Adipocyte (in vitro differentiated cells): ENCODE measurements around the gene GOLGA6A.
"Not testable (repeated sequence)": the region's sequence is repeated elsewhere in the genome, so short reads cannot be mapped to it uniquely, and the experiment has no call there.

ENCODE experiments used
- DNase-seq: peaks from one replicate; pipeline ENCODE4 v3.0.0-alpha.2; 2015; ENCODE audit warnings: low read depth
- H3K27me3 ChIP-seq: replicated peaks from 2 replicates; pipeline ENCODE4 v1.7.0; 2013; ENCODE audit warnings: mild to moderate bottlenecking, low read length, moderate library complexity; ENCODE audit not compliant: control insufficient read depth, insufficient read depth
- H3K36me3 ChIP-seq: 2 replicates; pipeline ENCODE4 v1.7.0; 2013; ENCODE audit warnings: low read length, mild to moderate bottlenecking, moderate library complexity; ENCODE audit not compliant: control insufficient read depth, insufficient read depth, severe bottlenecking
- H3K4me1 ChIP-seq: 2 replicates; pipeline ENCODE4 v1.7.0; 2013; ENCODE audit warnings: mild to moderate bottlenecking, low read length, moderate library complexity; ENCODE audit not compliant: control insufficient read depth, insufficient read depth
- H3K4me3 ChIP-seq: 2 replicates; pipeline ENCODE4 v1.7.0; 2013; ENCODE audit warnings: mild to moderate bottlenecking, low read length, moderate library complexity
- H3K9ac ChIP-seq: 2 replicates; pipeline ENCODE4 v1.7.0; 2013; ENCODE audit warnings: mild to moderate bottlenecking, low read length, moderate library complexity
- H3K9me3 ChIP-seq: 2 replicates; pipeline ENCODE4 v1.7.0; 2013; ENCODE audit warnings: mild to moderate bottlenecking, low read length, moderate library complexity; ENCODE audit not compliant: control insufficient read depth

The GOLGA6A gene

DNA sequence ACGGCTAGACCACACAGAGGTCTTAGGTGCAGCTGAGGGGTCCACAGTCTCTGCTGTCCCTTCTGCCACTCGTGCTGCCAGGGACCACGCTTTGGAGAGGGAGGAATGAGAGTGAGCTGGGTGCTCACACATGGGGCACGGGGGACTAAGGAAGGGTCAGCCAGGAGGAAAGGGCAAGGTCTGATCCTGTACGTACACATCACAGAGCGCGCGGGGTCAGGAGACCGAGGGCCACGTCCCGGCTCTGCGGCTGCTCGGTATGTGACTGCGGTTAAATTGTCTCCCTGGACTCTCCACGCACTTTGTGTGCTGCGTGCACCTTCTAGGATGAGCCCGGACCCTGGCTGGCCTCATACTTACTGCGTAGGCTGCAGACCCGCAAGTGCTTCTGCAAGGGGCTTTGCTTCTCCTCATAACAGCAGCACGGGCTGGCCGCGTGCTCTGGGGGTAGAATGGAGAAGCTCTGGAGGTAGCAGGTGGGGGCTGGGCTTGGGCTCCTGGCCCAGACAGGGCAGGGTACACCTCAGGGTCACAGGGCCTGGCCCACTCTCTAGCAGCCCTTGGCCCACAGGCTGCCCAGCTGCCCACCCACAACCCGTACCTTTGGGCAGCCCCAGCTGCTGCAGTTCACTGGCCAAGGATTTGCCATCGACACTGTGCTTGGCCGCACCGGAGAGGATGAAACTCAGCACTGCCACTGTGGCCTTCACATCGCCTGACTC lies 14.6 kb upstream of the GOLGA6A start:
- H3K9ac ChIP-seq, H3K4me3 ChIP-seq, H3K9me3 ChIP-seq, DNase-seq, H3K27me3 ChIP-seq, H3K4me1 ChIP-seq, H3K36me3 ChIP-seq: not testable (repeated sequence)

DNA sequence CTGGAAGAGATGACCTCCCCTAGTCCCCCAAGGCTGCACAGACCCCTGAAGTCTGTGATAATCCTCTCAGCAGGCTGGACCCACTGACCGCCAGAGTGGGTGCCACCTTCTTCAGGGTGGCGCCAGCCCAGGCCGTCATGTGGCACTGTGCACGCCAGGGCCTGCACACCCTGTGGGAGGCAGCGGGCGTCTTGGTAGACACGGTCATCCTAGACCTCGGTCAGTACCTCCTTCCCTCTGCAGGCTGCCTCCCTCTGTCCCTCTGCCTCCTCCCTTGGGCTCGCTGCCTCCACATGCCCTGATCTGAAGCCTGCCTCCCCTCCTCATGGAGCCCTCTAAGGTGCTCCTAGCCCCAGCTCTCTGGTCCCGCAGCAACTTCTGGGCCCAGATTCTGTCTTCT lies 13.3 kb upstream of the GOLGA6A start:
- not testable (repeated sequence) for H3K36me3 ChIP-seq, H3K4me3 ChIP-seq, H3K9me3 ChIP-seq, H3K9ac ChIP-seq, DNase-seq, H3K4me1 ChIP-seq, H3K27me3 ChIP-seq

GRCh38 chr15:74094567-74094966 lies 12.2 kb upstream of the GOLGA6A start:
- not testable (repeated sequence) for DNase-seq, H3K4me1 ChIP-seq, H3K9me3 ChIP-seq, H3K4me3 ChIP-seq, H3K36me3 ChIP-seq, H3K9ac ChIP-seq, H3K27me3 ChIP-seq

GRCh38 chr15:74075781-74076180 lies 6.6 kb downstream of the GOLGA6A start:
- H3K4me1 ChIP-seq, DNase-seq, H3K27me3 ChIP-seq, H3K9ac ChIP-seq, H3K4me3 ChIP-seq, H3K36me3 ChIP-seq, H3K9me3 ChIP-seq: not testable (repeated sequence)

- H3K36me3 ChIP-seq, H3K4me3 ChIP-seq, DNase-seq, H3K9ac ChIP-seq, H3K9me3 ChIP-seq, H3K4me1 ChIP-seq, H3K27me3 ChIP-seq: not testable (repeated sequence)
Observed at GRCh38 chr15:74072614-74073337, 9.6 kb downstream of the GOLGA6A start.

GRCh38 chr15:74072132-74072531 lies 10.2 kb downstream of the GOLGA6A start:
- not testable (repeated sequence) for DNase-seq, H3K9ac ChIP-seq, H3K9me3 ChIP-seq, H3K4me1 ChIP-seq, H3K4me3 ChIP-seq, H3K36me3 ChIP-seq, H3K27me3 ChIP-seq

GRCh38 chr15:74071645-74072044 lies 10.7 kb downstream of the GOLGA6A start:
- H3K9me3 ChIP-seq, H3K4me3 ChIP-seq, H3K27me3 ChIP-seq, H3K4me1 ChIP-seq, H3K9ac ChIP-seq, H3K36me3 ChIP-seq, DNase-seq: not testable (repeated sequence)

DNA sequence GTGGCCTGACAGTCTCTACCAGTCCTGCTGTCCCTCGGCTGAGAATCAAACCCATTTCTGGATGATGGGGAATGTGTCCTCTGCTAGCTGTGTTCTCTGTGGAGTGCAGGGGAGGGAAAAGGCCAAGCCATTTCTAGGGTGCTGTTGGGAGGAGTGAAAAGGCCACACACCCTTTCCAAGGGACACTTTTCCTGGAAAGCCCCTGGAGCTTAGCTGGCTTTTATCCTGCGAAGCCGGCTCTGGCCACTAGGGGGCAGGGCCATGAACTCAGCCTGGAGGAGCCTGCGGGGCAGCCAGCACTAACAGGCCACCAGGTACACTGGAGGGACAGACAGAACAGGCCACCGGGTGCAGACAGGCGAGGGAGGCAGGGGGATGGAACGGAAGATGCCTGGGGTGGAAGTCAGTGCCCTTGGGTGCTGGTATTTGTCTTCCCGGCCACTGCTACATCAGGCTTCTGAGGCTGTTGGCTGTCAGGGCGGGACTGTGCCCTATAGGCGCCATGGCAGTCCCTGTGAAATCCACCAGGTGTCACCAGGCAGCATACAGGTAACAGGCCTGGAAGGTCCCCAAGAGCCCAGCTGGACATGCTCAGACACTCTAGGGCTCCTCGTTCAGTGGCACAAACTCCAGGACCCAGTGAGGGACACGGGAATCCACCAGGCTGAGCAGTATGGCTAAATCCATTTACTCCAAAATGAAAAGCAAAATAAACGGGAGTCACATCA lies 16.5 kb downstream of the GOLGA6A start:
- not testable (repeated sequence) for H3K9me3 ChIP-seq, DNase-seq, H3K36me3 ChIP-seq, H3K27me3 ChIP-seq, H3K4me3 ChIP-seq, H3K4me1 ChIP-seq, H3K9ac ChIP-seq

- not testable (repeated sequence) for H3K9ac ChIP-seq, H3K4me1 ChIP-seq, H3K4me3 ChIP-seq, DNase-seq, H3K9me3 ChIP-seq, H3K36me3 ChIP-seq, H3K27me3 ChIP-seq
Observed at GRCh38 chr15:74064822-74065221, 17.5 kb downstream of the GOLGA6A start.

GRCh38 chr15:74064183-74064582 lies 18.2 kb downstream of the GOLGA6A start:
- H3K27me3 ChIP-seq, H3K9me3 ChIP-seq, H3K4me1 ChIP-seq, DNase-seq, H3K9ac ChIP-seq, H3K36me3 ChIP-seq, H3K4me3 ChIP-seq: not testable (repeated sequence)

DNA sequence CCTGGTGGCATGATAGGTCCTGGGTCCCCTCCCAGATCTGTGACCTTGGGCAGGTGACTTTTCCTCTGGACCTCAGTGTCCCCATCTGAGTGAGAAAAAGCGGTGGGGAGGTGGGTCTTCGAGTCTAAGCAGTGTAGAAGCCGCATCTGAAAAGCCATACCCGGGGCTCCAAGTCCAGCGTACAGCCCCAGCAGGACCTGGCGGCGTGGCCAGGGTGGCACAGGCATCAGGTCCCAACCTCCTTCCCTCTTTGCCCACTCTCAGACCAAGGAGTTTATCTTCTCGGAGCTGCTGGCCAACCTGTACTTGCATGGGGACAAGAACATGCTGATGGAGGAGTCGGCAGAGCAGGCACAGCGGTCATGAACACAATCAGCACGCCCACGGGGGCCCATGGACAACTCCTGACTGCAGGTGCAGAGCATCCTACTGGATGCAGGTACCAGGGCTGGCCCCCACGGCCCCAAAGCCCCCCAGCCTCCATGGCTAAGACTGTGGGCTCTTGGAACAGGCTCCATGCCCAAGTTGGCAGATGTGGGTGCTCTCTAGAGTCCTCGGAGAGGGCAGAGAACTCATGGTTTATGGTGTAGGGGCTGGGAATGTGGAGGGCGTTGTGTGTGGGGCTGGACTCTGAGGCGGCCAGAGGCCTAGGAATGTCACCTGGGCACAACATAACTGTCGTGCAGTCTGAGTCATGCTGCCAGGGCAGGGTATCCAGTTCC lies 18.8 kb downstream of the GOLGA6A start:
- H3K9me3 ChIP-seq, H3K4me3 ChIP-seq, H3K9ac ChIP-seq, H3K27me3 ChIP-seq, H3K36me3 ChIP-seq, DNase-seq, H3K4me1 ChIP-seq: not testable (repeated sequence)
